Measurements from ENCODE around the gene LRRC46.

Gene LRRC46

GRCh38 chr17:47844814-47845715 lies 13.6 kb downstream of the LRRC46 start:
- H3K9me3 Mint-ChIP-seq, result no peaks in the 10 kb centered on the region
- H3K36me3 Mint-ChIP-seq (ENCODE audit: low read depth), result no peaks in the 10 kb centered on the region
- peaks cover 32% of the 10 kb centered on the region for H3K27me3 Mint-ChIP-seq (ENCODE audit: low read depth, poor library complexity)
- peak overlapping the region; percentile 34 for H3K4me3 Mint-ChIP-seq
- no peak overlapping the region for H3K27ac Mint-ChIP-seq
- TF ChIP-seq, protein P1, sequence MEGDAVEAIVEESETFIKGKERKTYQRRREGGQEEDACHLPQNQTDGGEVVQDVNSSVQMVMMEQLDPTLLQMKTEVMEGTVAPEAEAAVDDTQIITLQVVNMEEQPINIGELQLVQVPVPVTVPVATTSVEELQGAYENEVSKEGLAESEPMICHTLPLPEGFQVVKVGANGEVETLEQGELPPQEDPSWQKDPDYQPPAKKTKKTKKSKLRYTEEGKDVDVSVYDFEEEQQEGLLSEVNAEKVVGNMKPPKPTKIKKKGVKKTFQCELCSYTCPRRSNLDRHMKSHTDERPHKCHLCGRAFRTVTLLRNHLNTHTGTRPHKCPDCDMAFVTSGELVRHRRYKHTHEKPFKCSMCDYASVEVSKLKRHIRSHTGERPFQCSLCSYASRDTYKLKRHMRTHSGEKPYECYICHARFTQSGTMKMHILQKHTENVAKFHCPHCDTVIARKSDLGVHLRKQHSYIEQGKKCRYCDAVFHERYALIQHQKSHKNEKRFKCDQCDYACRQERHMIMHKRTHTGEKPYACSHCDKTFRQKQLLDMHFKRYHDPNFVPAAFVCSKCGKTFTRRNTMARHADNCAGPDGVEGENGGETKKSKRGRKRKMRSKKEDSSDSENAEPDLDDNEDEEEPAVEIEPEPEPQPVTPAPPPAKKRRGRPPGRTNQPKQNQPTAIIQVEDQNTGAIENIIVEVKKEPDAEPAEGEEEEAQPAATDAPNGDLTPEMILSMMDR (IDR thresholded peaks at IDR 0.05), result peak; percentile 39
- peaks cover 79% of the 10 kb centered on the region for H3K4me1 Mint-ChIP-seq
- DNase-seq, result no peak

DNA sequence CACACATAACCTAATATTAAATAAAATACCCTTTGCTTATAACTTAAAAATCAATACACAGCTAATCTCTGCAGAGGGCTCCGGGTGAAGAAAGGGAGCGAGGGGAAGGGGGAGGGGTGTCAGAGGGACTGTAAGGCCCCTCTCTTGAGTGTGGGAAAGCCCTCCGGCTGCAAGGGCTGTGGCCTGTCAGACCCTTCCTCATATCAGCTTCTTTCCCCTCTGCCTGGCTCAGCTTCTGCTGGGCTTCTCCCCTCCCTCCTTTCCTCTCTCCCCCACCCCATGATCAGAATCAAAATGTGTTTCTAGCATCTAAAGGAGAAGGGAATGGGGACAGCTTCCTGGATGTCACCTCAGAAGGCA lies 14.2 kb downstream of the LRRC46 start:
- TF ChIP-seq, protein P1 (IDR thresholded peaks at IDR 0.05), result no peak
- Mint-ChIP-seq H3K27ac (no peak overlapping the region), H3K27me3 (ENCODE audit: low read depth, poor library complexity) (peaks cover 37% of the 10 kb centered on the region), H3K36me3 (ENCODE audit: low read depth) (no peaks in the 10 kb centered on the region), H3K4me1 (peaks cover 79% of the 10 kb centered on the region), H3K9me3 (no peaks in the 10 kb centered on the region), H3K4me3 (peak overlapping the region; percentile 34)
- no peak for DNase-seq

GRCh38 chr17:47846716-47847340 lies 15.4 kb downstream of the LRRC46 start:
- H3K27ac Mint-ChIP-seq, result no peak overlapping the region
- peaks cover 43% of the 10 kb centered on the region for H3K27me3 Mint-ChIP-seq (ENCODE audit: low read depth, poor library complexity)
- peaks cover 74% of the 10 kb centered on the region for H3K4me1 Mint-ChIP-seq
- no peaks in the 10 kb centered on the region for H3K36me3 Mint-ChIP-seq (ENCODE audit: low read depth)
- no peaks in the 10 kb centered on the region for H3K9me3 Mint-ChIP-seq
- H3K4me3 Mint-ChIP-seq, result peak overlapping the region; percentile 73
- DNase-seq, result peak; percentile 66
- TF ChIP-seq, protein P1 (IDR thresholded peaks at IDR 0.05), result no peak

DNA sequence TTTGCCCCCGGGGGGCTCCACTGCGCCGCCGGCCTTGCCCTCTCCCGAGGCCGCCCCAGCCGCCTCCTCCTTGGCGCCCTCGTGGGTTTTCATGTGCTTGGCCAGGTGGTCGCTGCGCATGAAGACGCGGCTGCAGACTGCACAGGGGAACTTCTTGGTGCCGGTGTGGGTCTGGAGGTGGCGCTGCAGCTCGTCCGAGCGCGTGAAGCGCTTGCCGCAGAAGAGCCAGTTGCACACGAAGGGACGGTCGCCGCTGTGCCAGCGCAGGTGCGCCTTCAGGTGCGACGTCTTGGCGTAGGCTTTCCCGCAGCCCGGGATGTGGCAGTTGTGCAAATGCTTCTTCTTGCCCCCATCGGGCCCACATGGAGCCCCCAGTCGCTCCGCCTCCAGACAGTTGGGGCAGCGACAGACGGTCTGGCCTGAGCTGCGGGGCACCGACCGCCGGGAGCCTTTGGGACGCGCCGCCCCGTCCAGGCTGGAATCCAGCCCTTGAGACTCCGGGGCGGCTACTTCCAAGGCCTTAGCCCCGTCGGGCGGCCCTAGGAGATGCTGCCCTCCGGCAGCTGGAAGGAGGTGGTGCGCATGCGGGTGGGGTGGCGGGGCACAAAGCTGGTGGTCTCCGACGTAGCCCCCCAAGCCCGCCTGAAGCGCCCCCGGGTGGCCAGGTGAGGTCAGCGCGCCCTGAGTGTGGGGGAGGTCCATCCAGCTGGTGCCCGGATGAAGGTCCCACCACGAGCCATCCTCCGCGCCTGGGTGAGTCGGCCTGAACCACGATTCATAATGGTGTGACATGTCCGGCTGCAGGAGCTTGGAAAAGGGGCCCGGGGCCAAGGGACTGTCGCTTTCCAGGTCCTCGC lies 16.1 kb downstream of the LRRC46 start:
- H3K4me1 Mint-ChIP-seq, result peaks cover 74% of the 10 kb centered on the region
- peak overlapping the region; percentile 73 for H3K4me3 Mint-ChIP-seq
- no peaks in the 10 kb centered on the region for H3K36me3 Mint-ChIP-seq (ENCODE audit: low read depth)
- TF ChIP-seq, protein P1 (IDR thresholded peaks at IDR 0.05), result peak; percentile 34
- H3K27ac Mint-ChIP-seq, result no peak overlapping the region
- DNase-seq, result peak; percentile 58
- H3K27me3 Mint-ChIP-seq (ENCODE audit: low read depth, poor library complexity), result peaks cover 51% of the 10 kb centered on the region
- no peaks in the 10 kb centered on the region for H3K9me3 Mint-ChIP-seq

- H3K4me3 Mint-ChIP-seq, result no peak overlapping the region
- H3K36me3 Mint-ChIP-seq (ENCODE audit: low read depth), result no peaks in the 10 kb centered on the region
- DNase-seq, result no peak
- peaks cover 56% of the 10 kb centered on the region for H3K27me3 Mint-ChIP-seq (ENCODE audit: low read depth, poor library complexity)
- TF ChIP-seq, protein P1 (IDR thresholded peaks at IDR 0.05), result no peak
- H3K9me3 Mint-ChIP-seq, result no peaks in the 10 kb centered on the region
- peaks cover 74% of the 10 kb centered on the region for H3K4me1 Mint-ChIP-seq
- no peak overlapping the region for H3K27ac Mint-ChIP-seq
These were observed 16.7 kb downstream of the LRRC46 start for GRCh38 chr17:47848198-47848513.
